GM12878 (cell line): ENCODE data around the gene CSF2. TPM values are rescaled to one million over a fixed set of nuclear protein-coding genes. Genes with fewer than 3 reads are reported as not detected.

Experiments
- ATF7 ChIP-seq: fragments of 450-650 bp; IDR thresholded peaks from 2 replicates; pipeline ENCODE4 v1.6.1; 2016; ENCODE audit warnings: low read depth, mild to moderate bottlenecking
- BACH1 ChIP-seq: fragments of 450-650 bp; IDR thresholded peaks from 2 replicates; pipeline ENCODE4 v1.6.1; 2017; ENCODE audit warnings: mild to moderate bottlenecking, borderline replicate concordance
- BHLHE40 ChIP-seq, 2 experiments: fragments of 450-650 bp in 1 of 2; IDR thresholded peaks; 2 replicates each; pipeline ENCODE4 v1.6.1; 2011 to 2017; ENCODE audit warnings: low read depth in 2 of 2, borderline replicate concordance in 1 of 2, improper control_type of control experiment in 1 of 2, low read length in 1 of 2, mild to moderate bottlenecking in 1 of 2
- CHD1 ChIP-seq: IDR thresholded peaks from 2 replicates; pipeline ENCODE4 v1.6.1; 2012; ENCODE audit warnings: low read depth, low read length, improper control_type of control experiment
- CREM ChIP-seq: IDR thresholded peaks from 2 replicates; pipeline ENCODE4 v1.6.1; 2014; ENCODE audit warnings: antibody characterized with exemption, low read depth
- DPF2 ChIP-seq: fragments of 450-650 bp; IDR thresholded peaks from 2 replicates; pipeline ENCODE4 v1.6.1; 2017; ENCODE audit warnings: mild to moderate bottlenecking
- EGR1 ChIP-seq, 2 experiments: IDR thresholded peaks; 1 replicate in 1 of 2; 2 replicates in 1 of 2; pipeline ENCODE4 v1.6.1; 2011 to 2012; ENCODE audit warnings: low read depth in 2 of 2, low read length in 2 of 2, borderline replicate concordance in 1 of 2, mild to moderate bottlenecking in 1 of 2, moderate library complexity in 1 of 2
- ETV6 ChIP-seq, 2 experiments: fragments of 450-650 bp in 1 of 2; IDR thresholded peaks in 1 of 2; conservative IDR thresholded peaks in 1 of 2; 2 replicates each; pipeline ENCODE4 v1.6.1; 2014; ENCODE audit warnings: antibody characterized with exemption in 1 of 2, borderline replicate concordance in 1 of 2, low read depth in 1 of 2, mild to moderate bottlenecking in 1 of 2, moderate library complexity in 1 of 2
- IKZF1 ChIP-seq: fragments of 450-650 bp; conservative IDR thresholded peaks from 2 replicates; pipeline ENCODE4 v1.6.1; 2017; ENCODE audit warnings: antibody characterized with exemption, mild to moderate bottlenecking
- IKZF2 ChIP-seq, 2 experiments: fragments of 450-650 bp; IDR thresholded peaks; 2 replicates each; pipeline ENCODE4 v1.6.1; 2017; ENCODE audit warnings: mild to moderate bottlenecking in 2 of 2, moderate library complexity in 2 of 2
- IRF4 ChIP-seq: IDR thresholded peaks from 2 replicates; pipeline ENCODE4 v1.6.1; 2011; ENCODE audit warnings: low read depth, low read length
- JUNB ChIP-seq: IDR thresholded peaks from 2 replicates; pipeline ENCODE4 v1.6.1; 2016; ENCODE audit warnings: antibody characterized with exemption, mild to moderate bottlenecking
- KLF5 ChIP-seq: fragments of 450-650 bp; IDR thresholded peaks from 2 replicates; pipeline ENCODE4 v1.6.1; 2014; ENCODE audit warnings: mild to moderate bottlenecking; ENCODE audit not compliant: partially characterized antibody
- LARP7 ChIP-seq: fragments of 450-650 bp; IDR thresholded peaks from 2 replicates; pipeline ENCODE4 v1.6.1; 2017; ENCODE audit warnings: mild to moderate bottlenecking
- MEF2A ChIP-seq: IDR thresholded peaks from 2 replicates; pipeline ENCODE4 v1.6.1; 2011; ENCODE audit warnings: low read depth, mild to moderate bottlenecking, low read length, moderate library complexity; ENCODE audit not compliant: insufficient read depth
- MTA2 ChIP-seq: fragments of 450-650 bp; IDR thresholded peaks from 2 replicates; pipeline ENCODE4 v1.6.1; 2016; ENCODE audit warnings: low read depth, mild to moderate bottlenecking, moderate library complexity
- MTA3 ChIP-seq: IDR thresholded peaks from 2 replicates; pipeline ENCODE4 v1.6.1; 2012; ENCODE audit warnings: low read length, inconsistent platforms, borderline replicate concordance
- NFYA ChIP-seq: IDR thresholded peaks from 2 replicates; pipeline ENCODE4 v1.6.1; 2011; ENCODE audit warnings: low read depth, mild to moderate bottlenecking, low read length, improper control_type of control experiment, borderline replicate concordance
- NR2F1 ChIP-seq: fragments of 450-650 bp; conservative IDR thresholded peaks from 2 replicates; pipeline ENCODE4 v1.6.1; 2017; ENCODE audit warnings: mild to moderate bottlenecking
- POLR2AphosphoS2 ChIP-seq: IDR thresholded peaks from 2 replicates; pipeline ENCODE4 v1.6.1; 2011; ENCODE audit warnings: low read depth, mild to moderate bottlenecking, low read length, improper control_type of control experiment, moderate library complexity
- SPI1 ChIP-seq: IDR thresholded peaks from 2 replicates; pipeline ENCODE4 v1.6.1; 2011; ENCODE audit warnings: low read depth, mild to moderate bottlenecking, low read length, moderate library complexity, borderline replicate concordance; ENCODE audit not compliant: insufficient read depth
- SUPT20H ChIP-seq: IDR thresholded peaks from 2 replicates; pipeline ENCODE4 v1.6.1; 2011; ENCODE audit warnings: low read depth, mild to moderate bottlenecking, low read length, moderate library complexity, borderline replicate concordance; ENCODE audit not compliant: control insufficient read depth
- TCF3 ChIP-seq: IDR thresholded peaks from 2 replicates; pipeline ENCODE4 v1.6.1; 2012; ENCODE audit warnings: low read depth, mild to moderate bottlenecking, low read length, borderline replicate concordance; ENCODE audit not compliant: insufficient read depth
- WRNIP1 ChIP-seq: IDR thresholded peaks from 2 replicates; pipeline ENCODE4 v1.6.1; 2011; ENCODE audit warnings: low read depth, low read length, improper control_type of control experiment, borderline replicate concordance
- ZNF24 ChIP-seq: fragments of 450-650 bp; IDR thresholded peaks from 2 replicates; pipeline ENCODE4 v1.6.1; 2017; ENCODE audit warnings: antibody characterized with exemption, mild to moderate bottlenecking
- ZZZ3 ChIP-seq: IDR thresholded peaks from 2 replicates; pipeline ENCODE4 v1.6.1; 2011; ENCODE audit warnings: low read depth; ENCODE audit not compliant: control insufficient read depth, insufficient read length
- polyA plus RNA-seq, 11 experiments: library from polyadenylated mRNA; depleted of rRNA in 4 of 11; unstranded in 6 of 11; stranded (reverse) in 5 of 11; fragments of >200 nt; fragmentation: Nextera tagmentation in 4 of 11; fragmentation: Illumina TruSeq in 1 of 11; extraction: Ambion mirVana in 4 of 11; extraction: Trizol in 1 of 11; gene quantifications; 1 replicate in 1 of 11; 2 replicates in 10 of 11; pipeline versions ENCODE4 v1.2.1 to v1.2.3, GENCODE V29; 2011 to 2016; ENCODE audit warnings: inconsistent platforms in 2 of 11, missing spikeins in 2 of 11, low read depth in 1 of 11
- total RNA-seq, 4 experiments: library from RNA; depleted of rRNA in 3 of 4; stranded (reverse); fragments of >200 nt in 3 of 4; fragmentation: Illumina TruSeq in 1 of 4; extraction: Trizol in 1 of 4; gene quantifications; 2 replicates each; pipeline versions ENCODE4 v1.2.1 to v1.2.3, GENCODE V29; 2013 to 2021
- TF ChIP-seq, protein P1 (sequence below): IDR thresholded peaks from 2 replicates; pipeline ENCODE4 v1.6.1; 2011; ENCODE audit warnings: mild to moderate bottlenecking, low read depth, low read length, moderate library complexity; ENCODE audit not compliant: insufficient replicate concordance
- TF ChIP-seq, protein P2 (sequence below): fragments of 450-650 bp; IDR thresholded peaks from 2 replicates; pipeline ENCODE4 v1.6.1; 2017; ENCODE audit warnings: borderline replicate concordance

CSF2 gene
- total and polyA plus RNA-seq, 10 of the 15 experiments (the other 5 are each of a cell fraction or from before 2014, with no cell fraction given): 0.15 to 2.0 (median 0.69) TPM; not detected in 2

DNA sequence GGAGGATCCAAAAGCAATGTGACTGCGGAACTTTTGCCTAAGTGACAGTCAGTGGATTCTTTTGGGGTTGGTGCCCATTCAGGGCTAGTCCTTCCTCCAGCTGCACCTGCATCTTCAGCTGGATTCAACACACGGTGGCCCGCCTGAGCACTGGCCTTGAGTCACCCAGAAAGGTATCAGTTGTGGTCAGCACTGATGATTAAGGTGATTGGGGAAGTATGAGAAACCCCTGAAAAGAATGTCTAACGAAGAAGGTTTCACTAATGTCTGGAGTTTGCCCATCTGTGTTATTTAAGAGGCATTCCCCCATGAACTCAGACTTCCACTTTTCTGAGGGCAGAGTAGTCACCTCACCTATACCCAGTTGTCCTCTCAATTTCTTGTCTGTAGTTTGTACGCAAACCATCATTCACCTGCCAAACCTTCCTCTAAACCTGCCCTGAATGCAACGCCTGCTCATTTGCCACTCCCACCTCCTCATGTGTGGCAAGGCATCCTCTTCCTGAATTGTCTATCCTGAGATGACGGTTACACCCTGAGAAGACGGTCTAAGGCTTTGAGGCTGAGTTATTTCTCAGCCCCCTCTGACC lies 27.2 kb downstream of the CSF2 start (continued):
- TF ChIP-seq WRNIP1 (no peak), IRF4 (peak; percentile 28; the same call in 1 of the 2 replicates), NR2F1 (peak; percentile 54; the same call in 1 of the 2 replicates), EGR1 (IDR thresholded peaks at IDR 0.05; ENCODE audit: borderline replicate concordance in 1 of 2, low read depth in 2 of 2, low read length in 2 of 2) (no peak), BACH1 (no peak; the same call in 1 of the 2 replicates), DPF2 (no peak; the same call in 1 of the 2 replicates), KLF5 (no peak), ATF7 (peak; percentile 51), IKZF2 (IDR thresholded peaks at IDR 0.05) (peak; percentile 57 to 66; a peak in 2 of 4 replicates), POLR2AphosphoS2 (no peak), MTA2 (peak; percentile 84), LARP7 (no peak), ETV6 (conservative IDR thresholded peaks at IDR 0.05 in 1 of 2, IDR thresholded peaks at IDR 0.05 in 1 of 2; ENCODE audit: borderline replicate concordance in 1 of 2, low read depth in 1 of 2) (peak in 1 of 2 experiments; percentile 70; a peak in 1 of 4 replicates), CREM (peak; percentile 63; the same call in 1 of the 2 replicates), IKZF1 (peak; percentile 61), TCF3 (peak; percentile 78; the same call in 1 of the 2 replicates), MTA3 (no peak), SUPT20H (no peak), CHD1 (no peak), JUNB (peak; percentile 80), BHLHE40 (IDR thresholded peaks at IDR 0.05; ENCODE audit: borderline replicate concordance in 1 of 2, low read depth in 2 of 2, low read length in 1 of 2) (peak; percentile 18 to 23; a peak in 1 of 4 replicates), MEF2A (0 out of 2 replicates have a peak, but pooled peaks have one; percentile 23), ZZZ3 (no peak), NFYA (no peak), SPI1 (peak; percentile 88), ZNF24 (no peak)
- TF ChIP-seq, protein P1, sequence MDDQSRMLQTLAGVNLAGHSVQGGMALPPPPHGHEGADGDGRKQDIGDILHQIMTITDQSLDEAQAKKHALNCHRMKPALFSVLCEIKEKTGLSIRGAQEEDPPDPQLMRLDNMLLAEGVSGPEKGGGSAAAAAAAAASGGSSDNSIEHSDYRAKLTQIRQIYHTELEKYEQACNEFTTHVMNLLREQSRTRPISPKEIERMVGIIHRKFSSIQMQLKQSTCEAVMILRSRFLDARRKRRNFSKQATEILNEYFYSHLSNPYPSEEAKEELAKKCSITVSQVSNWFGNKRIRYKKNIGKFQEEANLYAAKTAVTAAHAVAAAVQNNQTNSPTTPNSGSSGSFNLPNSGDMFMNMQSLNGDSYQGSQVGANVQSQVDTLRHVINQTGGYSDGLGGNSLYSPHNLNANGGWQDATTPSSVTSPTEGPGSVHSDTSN: no peak
- TF ChIP-seq, protein P2, sequence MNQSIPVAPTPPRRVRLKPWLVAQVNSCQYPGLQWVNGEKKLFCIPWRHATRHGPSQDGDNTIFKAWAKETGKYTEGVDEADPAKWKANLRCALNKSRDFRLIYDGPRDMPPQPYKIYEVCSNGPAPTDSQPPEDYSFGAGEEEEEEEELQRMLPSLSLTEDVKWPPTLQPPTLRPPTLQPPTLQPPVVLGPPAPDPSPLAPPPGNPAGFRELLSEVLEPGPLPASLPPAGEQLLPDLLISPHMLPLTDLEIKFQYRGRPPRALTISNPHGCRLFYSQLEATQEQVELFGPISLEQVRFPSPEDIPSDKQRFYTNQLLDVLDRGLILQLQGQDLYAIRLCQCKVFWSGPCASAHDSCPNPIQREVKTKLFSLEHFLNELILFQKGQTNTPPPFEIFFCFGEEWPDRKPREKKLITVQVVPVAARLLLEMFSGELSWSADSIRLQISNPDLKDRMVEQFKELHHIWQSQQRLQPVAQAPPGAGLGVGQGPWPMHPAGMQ: no peak
